A549 (cell line): ENCODE data around the gene HSPA2. TPM values are rescaled to one million over a fixed set of nuclear protein-coding genes. Genes with fewer than 3 reads are reported as not detected.

Experiments
- ATAC-seq, 2 experiments: fragments of 200-7000 bp in 1 of 2; fragments of >200 bp in 1 of 2; cut with Nextera tagmentation in 1 of 2; cut with Tn5 transposase in 1 of 2; 3 replicates each; pipeline versions ENCODE4 v1.8.0 to v1.9.1; 2018 to 2020; ENCODE audit warnings: mild to moderate bottlenecking in 1 of 2, moderate library complexity in 1 of 2
- CTCF ChIA-PET: fragments of 300-600 bp; sonication (Branson Sonifier 250); formaldehyde crosslinking; extraction: SDS; loops from one replicate; lab custom pipeline; 2021; ENCODE audit warnings: antibody characterized with exemption, inconsistent platforms; lab: Yijun Ruan, JAX
- POLR2A ChIA-PET: fragments of 350-600 bp; formaldehyde crosslinking; extraction: SDS; loops from one replicate; lab custom pipeline; 2021; ENCODE audit warnings: antibody characterized with exemption, inconsistent platforms; lab: Yijun Ruan, JAX
- DNase-seq, 2 experiments: peaks; one replicate each; pipeline versions ENCODE4 v3.0.0 to v3.0.0-alpha.2; 2011 to 2016; ENCODE audit warnings: low read depth in 1 of 2, low spot score in 1 of 2
- FAIRE-seq: peaks from 2 replicates; lab custom pipeline; 2011; peaks lifted over from hg19 to GRCh38; lab: Jason Lieb, UNC
- H3K27ac ChIP-seq, 2 experiments: fragments of >200 bp; sonication (Bioruptor Twin); formaldehyde crosslinking; 3 replicates each; pipeline ENCODE4 v1.5.1; 2016 to 2017
- H3K4me1 ChIP-seq: fragments of >200 bp; sonication (Bioruptor Twin); formaldehyde crosslinking; 3 replicates; pipeline ENCODE4 v1.6.1; 2016
- H3K4me2 ChIP-seq: fragments of >200 bp; sonication (Bioruptor Twin); formaldehyde crosslinking; 3 replicates; pipeline ENCODE4 v1.6.1; 2016
- H3K4me3 ChIP-seq: fragments of >200 bp; sonication (Bioruptor Twin); formaldehyde crosslinking; 3 replicates; pipeline ENCODE4 v1.5.1; 2016
- H3K9me3 ChIP-seq: fragments of >200 bp; sonication (Bioruptor Twin); formaldehyde crosslinking; 3 replicates; pipeline ENCODE4 v1.6.1; 2016
- ATOH8 ChIP-seq: fragments of 250-450 bp; sonication (Bioruptor Pico); IDR thresholded peaks from 2 replicates; pipeline ENCODE4 v1.5.0; 2020; ENCODE audit warnings: low read depth, mild to moderate bottlenecking, moderate library complexity
- BHLHE40 ChIP-seq: IDR thresholded peaks from 2 replicates; pipeline ENCODE4 v1.6.1; 2012; ENCODE audit warnings: low read depth, low read length, inconsistent platforms
- CTCF ChIP-seq: fragments of >200 bp; sonication (Bioruptor Twin); formaldehyde crosslinking; IDR thresholded peaks from 3 replicates; pipeline ENCODE4 v1.5.1; 2016
- E2F6 ChIP-seq: IDR thresholded peaks from 2 replicates; pipeline ENCODE4 v1.6.1; 2012; ENCODE audit warnings: low read depth, borderline replicate concordance
- ELK1 ChIP-seq: fragments of 150-350 bp; IDR thresholded peaks from 2 replicates; pipeline ENCODE4 v1.6.1; 2014; ENCODE audit warnings: low read depth, mild to moderate bottlenecking, low read length
- EP300 ChIP-seq, 2 experiments: fragments of >200 bp; sonication (Bioruptor Twin); formaldehyde crosslinking; IDR thresholded peaks; 2 replicates in 1 of 2; 3 replicates in 1 of 2; pipeline ENCODE4 v1.6.1; 2016 to 2017
- ESRRA ChIP-seq: fragments of 150-350 bp; IDR thresholded peaks from 2 replicates; pipeline ENCODE4 v1.6.1; 2014; ENCODE audit warnings: mild to moderate bottlenecking, low read length, borderline replicate concordance
- HDAC2 ChIP-seq: fragments of 200-600 bp; sonication (generic); IDR thresholded peaks from 2 replicates; pipeline ENCODE4 v1.6.1; 2016
- HES2 ChIP-seq: fragments of >200 bp; sonication (Bioruptor Twin); formaldehyde crosslinking; IDR thresholded peaks from 2 replicates; pipeline ENCODE4 v1.6.1; 2016
- HOXB13 ChIP-seq: fragments of 250-450 bp; sonication (Bioruptor Pico); IDR thresholded peaks from 2 replicates; pipeline ENCODE4 v1.5.0; 2020; ENCODE audit warnings: low read depth, mild to moderate bottlenecking, moderate library complexity
- JUN ChIP-seq, 2 experiments: fragments of >200 bp; sonication (Bioruptor Twin); formaldehyde crosslinking; IDR thresholded peaks; 2 replicates in 1 of 2; 3 replicates in 1 of 2; pipeline ENCODE4 v1.6.1; 2016 to 2017
- MAX ChIP-seq: IDR thresholded peaks from 2 replicates; pipeline ENCODE4 v1.6.1; 2012
- NPAS2 ChIP-seq: fragments of 250-450 bp; sonication (Bioruptor Pico); IDR thresholded peaks from 2 replicates; pipeline ENCODE4 v1.8.0; 2022; ENCODE audit warnings: mild to moderate bottlenecking, moderate library complexity, borderline replicate concordance
- USF2 ChIP-seq: fragments of 450-650 bp; IDR thresholded peaks from 2 replicates; pipeline ENCODE4 v1.6.1; 2014; ENCODE audit warnings: antibody characterized with exemption
- ZFP36 ChIP-seq: fragments of 450-650 bp; IDR thresholded peaks from 2 replicates; pipeline ENCODE4 v1.6.1; 2014; ENCODE audit warnings: borderline replicate concordance; ENCODE audit not compliant: partially characterized antibody
- WGBS: methylation state at CpG from one replicate; pipeline ENCODE4 v1.1.6; 2017; ENCODE audit errors: missing lambda C conversion rate; 5-methylcytosine and 5-hydroxymethylcytosine counted together
- polyA plus RNA-seq, 4 experiments: library from polyadenylated mRNA; depleted of rRNA in 3 of 4; stranded (reverse); fragments of >200 nt; fragmentation: RNase III in 1 of 4; extraction: RNeasy Plus Mini Kit Qiagen cat#74134 plus additional on column Dnase treatment in 1 of 4; gene quantifications; 2 replicates in 3 of 4; 3 replicates in 1 of 4; pipeline ENCODE4 v1.2.3, GENCODE V29; 2011 to 2017

Gene HSPA2
- polyA plus RNA-seq, 2 of the 4 experiments (the other 2 are of a cell fraction), result 59.9 to 156 TPM

- TF ChIP-seq CTCF (no peak), HDAC2 (no peak), E2F6 (no peak), NPAS2 (CRISPR knock-in tag) (no peak)
Observed at GRCh38 chr14:64507376-64508156, 33.0 kb upstream of the HSPA2 start (continued).

GRCh38 chr14:64508215-64508776 is 32.2 kb upstream of the HSPA2 start:
- DNase-seq, result no peak
- no peak overlapping the region for H3K4me3 ChIP-seq
- WGBS, result 11% methylated on average over 1 of the region's 1 CpG
- ChIA-PET CTCF (interaction anchor here (1.0 to 2.3 kb wide), 4 partner anchors 14 to 128 kb away, joined by 4 to 11 read pairs (median 6); partner anchors contain the start of gene HSPA2), POLR2A (interaction anchor here (1.5 kb wide), 1 partner anchor 32 kb away, joined by 9 read pairs; the partner anchor contains the start of gene HSPA2)
- no peak for FAIRE-seq
- ATAC-seq, result no peak
- peaks cover 62% of the 10 kb centered on the region for H3K4me1 ChIP-seq
- TF ChIP-seq ELK1, result no peak
- no peak for TF ChIP-seq ZFP36
- TF ChIP-seq E2F6, result no peak
- no peaks in the 10 kb centered on the region for H3K9me3 ChIP-seq
- H3K4me2 ChIP-seq, result peak overlapping the region; percentile 87
- H3K27ac ChIP-seq, result 0 out of 6 replicates have a peak overlapping the region, but pooled peaks of 1 of the 2 experiments have one; percentile 36

- no peak for ATAC-seq
- Histone ChIP-seq H3K4me2 (peak overlapping the region; percentile 87), H3K4me1 (peaks cover 65% of the 10 kb centered on the region), H3K9me3 (no peaks in the 10 kb centered on the region), H3K4me3 (no peak overlapping the region), H3K27ac (peak overlapping the region; percentile 5 to 28; a peak in 3 of 6 replicates)
- TF ChIP-seq BHLHE40 (no peak), ESRRA (no peak)
- WGBS, result 74% methylated on average over 8 of the region's 8 CpGs
- POLR2A ChIA-PET, result interaction anchor here (1.5 kb wide), 1 partner anchor 31 kb away, joined by 9 read pairs; the partner anchor contains the start of gene HSPA2
- CTCF ChIA-PET, result interaction anchor here (0.6 to 2.3 kb wide), 7 partner anchors 14 to 171 kb away, joined by 3 to 11 read pairs (median 4); partner anchors contain the start of gene HSPA2
- FAIRE-seq, result no peak
- peak in 1 of 2 experiments; percentile 21 for DNase-seq
Observed at GRCh38 chr14:64509036-64509435, 31.5 kb upstream of the HSPA2 start.

GRCh38 chr14:64510825-64511671 is 29.5 kb upstream of the HSPA2 start:
- Histone ChIP-seq H3K4me1 (peaks cover 75% of the 10 kb centered on the region), H3K9me3 (no peaks in the 10 kb centered on the region), H3K4me3 (no peak overlapping the region), H3K27ac (peak overlapping the region; percentile 34 to 71), H3K4me2 (peak overlapping the region; percentile 58)
- WGBS, result 26% methylated on average over 4 of the region's 4 CpGs
- DNase-seq, result peak; percentile 32 to 76
- ChIA-PET CTCF (interaction anchor here (0.6 to 3.7 kb wide), 37 partner anchors 10 to 425 kb away, joined by 3 to 29 read pairs (median 4); partner anchors contain the start of gene HSPA2), POLR2A (interaction anchor here (0.6 to 0.8 kb wide), 2 partner anchors 29 to 123 kb away, joined by 4 to 6 read pairs; partner anchors contain the start of genes HSPA2 and MTHFD1)
- peak; percentile 81 to 83; a peak in 5 of 6 replicates for ATAC-seq
- no peak for FAIRE-seq
- no peak for TF ChIP-seq EP300 (IDR thresholded peaks at IDR 0.05)
- no peak for TF ChIP-seq ATOH8 (CRISPR knock-in tag)
- TF ChIP-seq HOXB13 (CRISPR knock-in tag), result no peak
- TF ChIP-seq USF2, result no peak
- no peak for TF ChIP-seq HES2
- peak; percentile 36 for TF ChIP-seq MAX
- TF ChIP-seq ELK1, result no peak
- TF ChIP-seq JUN (IDR thresholded peaks at IDR 0.05), result no peak
